SK-N-MC (cell line): ENCODE data around the gene CBL.
"Not testable (repeated sequence)": the region's sequence is repeated elsewhere in the genome, so short reads cannot be mapped to it uniquely, and the experiment has no call there.

Experiments
- DNase-seq: peaks from one replicate; pipeline ENCODE4 v3.0.0-alpha.2; 2011; ENCODE audit warnings: low read depth, low spot score
- H3K27ac ChIP-seq: fragments of 200-600 bp; sonication (generic); 2 replicates; pipeline ENCODE4 v1.5.1; 2016; ENCODE audit warnings: mixed run types
- H3K36me3 ChIP-seq: fragments of 200-600 bp; sonication (generic); 2 replicates; pipeline ENCODE4 v1.6.1; 2017; ENCODE audit warnings: antibody characterized with exemption, low read length, mixed read lengths; ENCODE audit not compliant: insufficient read depth
- H3K4me3 ChIP-seq: fragments of 200-600 bp; sonication (generic); 2 replicates; pipeline ENCODE4 v1.5.1; 2016
- H3K9ac ChIP-seq: fragments of 200-600 bp; sonication (generic); 2 replicates; pipeline ENCODE4 v1.8.0; 2017; ENCODE audit warnings: mixed run types, mixed read lengths; ENCODE audit not compliant: insufficient read length
- H3K9me3 ChIP-seq: fragments of 200-600 bp; sonication (generic); 2 replicates; pipeline ENCODE4 v1.6.1; 2017; ENCODE audit warnings: low read depth, mild to moderate bottlenecking, antibody characterized with exemption, low read length, moderate library complexity, mixed read lengths
- EZH2 ChIP-seq: fragments of 200-600 bp; sonication (generic); IDR thresholded peaks from one replicate; pipeline ENCODE4 v1.6.1; 2017; ENCODE audit warnings: antibody characterized with exemption
- FOXP2 ChIP-seq: optimal IDR thresholded peaks from 2 replicates; pipeline ENCODE3; 2011; ENCODE audit warnings: mild to moderate bottlenecking, moderate library complexity; ENCODE audit not compliant: insufficient read depth; ENCODE audit errors: extremely low read length, control extremely low read depth
- POLR2AphosphoS5 ChIP-seq: IDR thresholded peaks from 2 replicates; pipeline ENCODE4 v1.6.1; 2012; ENCODE audit warnings: mild to moderate bottlenecking, low read depth, low read length, borderline replicate concordance

CBL gene

GRCh38 chr11:119205574-119206510 lies at the start of gene CBL:
Gene CBL, plus strand, starts transcription at chr11:119206339. Its CDS starts 79 bp downstream, at chr11:119206418.
- Histone ChIP-seq H3K36me3 (no peaks in the 10 kb centered on the region; the same call in 1 of the 2 replicates), H3K9ac (peak within 1 kb of the TSS; percentile 87), H3K4me3 (peak within 1 kb of the TSS; percentile 98), H3K9me3 (no peaks in the 10 kb centered on the region), H3K27ac (0 out of 2 replicates have a peak within 1 kb of the TSS, but pooled peaks have one; percentile 50)
- DNase-seq = peak; percentile 35
- TF ChIP-seq FOXP2 = no peak
- peak; percentile 36 for TF ChIP-seq POLR2AphosphoS5
- TF ChIP-seq EZH2 = no peak

- H3K27ac ChIP-seq = no peak overlapping the region
- H3K9me3 ChIP-seq = no peaks in the 10 kb centered on the region
- TF ChIP-seq POLR2AphosphoS5 = no peak
- TF ChIP-seq FOXP2 = no peak
- no peak for TF ChIP-seq EZH2
- DNase-seq = no peak
- no peak overlapping the region for H3K4me3 ChIP-seq
- no peaks in the 10 kb centered on the region for H3K36me3 ChIP-seq
- no peak overlapping the region for H3K9ac ChIP-seq
Observed at GRCh38 chr11:119156496-119156895, 49.6 kb upstream of the CBL start.

- no peaks in the 10 kb centered on the region for H3K9me3 ChIP-seq
- H3K27ac ChIP-seq = no peak overlapping the region
- no peak overlapping the region for H3K9ac ChIP-seq
- no peak overlapping the region for H3K4me3 ChIP-seq
- DNase-seq = no peak
- no peak for TF ChIP-seq FOXP2
- no peak for TF ChIP-seq EZH2
- no peak for TF ChIP-seq POLR2AphosphoS5
- no peaks in the 10 kb centered on the region for H3K36me3 ChIP-seq
Observed at GRCh38 chr11:119157063-119157462, 49.1 kb upstream of the CBL start.

DNA sequence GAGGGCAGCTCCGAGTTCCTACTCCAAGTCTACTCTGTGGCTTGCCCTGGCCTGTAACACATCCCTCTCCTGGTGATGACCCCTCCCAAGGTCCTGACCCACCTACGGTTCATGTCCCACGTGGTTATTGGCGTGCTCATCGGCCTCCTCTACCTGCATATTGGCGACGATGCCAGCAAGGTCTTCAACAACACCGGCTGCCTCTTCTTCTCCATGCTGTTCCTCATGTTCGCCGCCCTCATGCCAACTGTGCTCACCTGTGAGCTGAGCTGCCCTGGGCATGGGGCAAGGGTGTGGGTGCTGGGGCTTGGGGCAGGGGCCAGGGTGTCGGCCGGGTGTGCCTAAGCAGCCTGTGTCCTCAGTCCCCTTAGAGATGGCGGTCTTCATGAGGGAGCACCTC lies 47.7 kb upstream of the CBL start:
- H3K9me3 ChIP-seq = no peaks in the 10 kb centered on the region
- no peak for DNase-seq
- TF ChIP-seq EZH2 = no peak
- TF ChIP-seq FOXP2 = no peak
- TF ChIP-seq POLR2AphosphoS5 = no peak
- no peaks in the 10 kb centered on the region for H3K36me3 ChIP-seq
- no peak overlapping the region for H3K9ac ChIP-seq
- H3K4me3 ChIP-seq = no peak overlapping the region
- H3K27ac ChIP-seq = no peak overlapping the region

GRCh38 chr11:119160151-119160550 lies 46.0 kb upstream of the CBL start:
- Histone ChIP-seq H3K4me3 (no peak overlapping the region), H3K9ac (no peak overlapping the region), H3K9me3 (no peaks in the 10 kb centered on the region)

GRCh38 chr11:119161871-119162270 lies 44.3 kb upstream of the CBL start:
- no peak overlapping the region for H3K27ac ChIP-seq
- no peaks in the 10 kb centered on the region for H3K36me3 ChIP-seq
- no peaks in the 10 kb centered on the region for H3K9me3 ChIP-seq
- no peak overlapping the region for H3K4me3 ChIP-seq
- TF ChIP-seq POLR2AphosphoS5 = no peak
- no peak for TF ChIP-seq FOXP2
- TF ChIP-seq EZH2 = no peak
- no peak for DNase-seq
- no peak overlapping the region for H3K9ac ChIP-seq

More at GRCh38 chr11:119160151-119160550, 46.0 kb upstream of the CBL start:
- H3K27ac ChIP-seq = no peak overlapping the region
- no peaks in the 10 kb centered on the region for H3K36me3 ChIP-seq
- no peak for DNase-seq
- no peak for TF ChIP-seq POLR2AphosphoS5
- no peak for TF ChIP-seq FOXP2
- TF ChIP-seq EZH2 = no peak

GRCh38 chr11:119166368-119167076 lies 39.6 kb upstream of the CBL start:
- H3K9ac ChIP-seq = no peak overlapping the region
- H3K4me3 ChIP-seq = no peak overlapping the region
- no peak for DNase-seq
- no peak overlapping the region for H3K27ac ChIP-seq
- no peaks in the 10 kb centered on the region for H3K9me3 ChIP-seq
- no peak for TF ChIP-seq FOXP2
- H3K36me3 ChIP-seq = no peaks in the 10 kb centered on the region

- not testable (repeated sequence) for H3K36me3 ChIP-seq, DNase-seq, H3K9ac ChIP-seq, H3K27ac ChIP-seq, H3K4me3 ChIP-seq, H3K9me3 ChIP-seq
Observed at GRCh38 chr11:119167077-119167458, 39.1 kb upstream of the CBL start.

GRCh38 chr11:119167933-119168332 lies 38.2 kb upstream of the CBL start:
- H3K27ac ChIP-seq = no peak overlapping the region
- no peak overlapping the region for H3K4me3 ChIP-seq

More at GRCh38 chr11:119167933-119168332, 38.2 kb upstream of the CBL start:
- Histone ChIP-seq H3K9ac (no peak overlapping the region), H3K36me3 (no peaks in the 10 kb centered on the region), H3K9me3 (no peaks in the 10 kb centered on the region)
- TF ChIP-seq EZH2 (no peak), POLR2AphosphoS5 (no peak), FOXP2 (no peak)
- DNase-seq = no peak
